Activated T-helper 1 cell treated with Interleukin-2 at 50 U/mL for 16 hours (primary cell): Measurements from ENCODE around the gene USF2.
"Not testable (repeated sequence)": the region's sequence is repeated elsewhere in the genome, so short reads cannot be mapped to it uniquely, and the experiment has no call there.

Experiments
- DNase-seq: peaks from one replicate; pipeline ENCODE4 v3.0.0-alpha.2; 2020; ENCODE audit warnings: low read depth

USF2 gene

GRCh38 chr19:35285465-35285864 is 16.7 kb downstream of the USF2 start:
- DNase-seq = not testable (repeated sequence)

DNA sequence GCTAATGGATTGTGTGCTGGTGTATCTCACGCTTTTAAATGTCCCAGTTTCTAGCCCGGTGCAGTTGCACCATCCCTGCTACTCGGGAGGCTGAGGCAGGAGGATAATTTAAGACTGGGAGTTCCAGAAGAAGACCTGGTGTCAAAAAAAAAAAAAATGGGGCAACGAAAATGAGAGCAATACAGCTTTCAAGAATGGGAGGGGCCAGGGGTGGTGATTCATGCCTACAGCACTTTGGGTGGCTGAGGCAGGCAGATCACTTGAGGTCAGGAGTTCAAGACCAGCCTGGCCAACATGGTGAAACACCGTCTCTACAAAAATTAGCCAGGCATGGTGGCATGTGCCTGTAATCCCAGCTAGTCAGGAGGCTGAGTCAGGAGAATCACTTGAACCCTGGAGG is 17.3 kb downstream of the USF2 start:
- not testable (repeated sequence) for DNase-seq

DNA sequence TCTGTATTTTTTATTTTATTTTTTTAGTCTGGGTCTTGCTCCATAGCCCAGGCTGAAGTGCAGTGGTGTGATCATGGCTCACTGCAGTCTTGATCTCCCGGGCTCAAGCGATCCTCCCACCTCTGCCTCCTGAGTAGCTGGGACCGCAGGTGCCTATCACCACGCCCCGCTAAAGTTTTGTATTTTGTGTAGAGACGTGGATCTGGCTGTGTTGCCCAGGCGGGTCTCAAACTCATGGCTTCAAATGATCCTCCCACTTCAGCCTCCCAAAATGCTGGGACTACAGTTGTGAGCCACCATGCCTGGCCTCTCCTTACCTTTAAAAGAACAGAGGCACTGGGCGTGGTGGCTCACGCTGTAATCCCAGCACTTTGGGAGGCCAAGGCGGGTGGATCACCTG is 19.0 kb downstream of the USF2 start:
- DNase-seq = no peak

DNA sequence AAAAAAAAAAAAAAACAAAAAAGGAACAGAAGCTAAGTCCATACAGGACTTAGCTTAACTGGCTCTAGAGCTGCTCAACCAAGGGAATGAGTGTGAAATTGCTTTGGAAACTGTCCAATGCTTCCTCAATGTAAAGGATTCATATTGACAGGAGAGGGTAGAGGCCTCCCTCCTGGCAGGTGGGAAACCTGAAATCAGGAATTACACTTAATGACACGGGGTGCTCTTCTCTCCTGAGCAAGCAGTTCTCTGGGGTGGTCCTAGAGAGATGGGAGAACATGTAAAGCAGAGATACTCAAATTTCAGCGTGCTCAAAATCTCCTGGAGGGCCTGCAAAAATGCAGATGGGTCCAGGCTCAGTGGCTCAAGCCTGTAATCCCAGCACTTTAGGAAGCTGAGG is 19.6 kb downstream of the USF2 start:
- DNase-seq = no peak

DNA sequence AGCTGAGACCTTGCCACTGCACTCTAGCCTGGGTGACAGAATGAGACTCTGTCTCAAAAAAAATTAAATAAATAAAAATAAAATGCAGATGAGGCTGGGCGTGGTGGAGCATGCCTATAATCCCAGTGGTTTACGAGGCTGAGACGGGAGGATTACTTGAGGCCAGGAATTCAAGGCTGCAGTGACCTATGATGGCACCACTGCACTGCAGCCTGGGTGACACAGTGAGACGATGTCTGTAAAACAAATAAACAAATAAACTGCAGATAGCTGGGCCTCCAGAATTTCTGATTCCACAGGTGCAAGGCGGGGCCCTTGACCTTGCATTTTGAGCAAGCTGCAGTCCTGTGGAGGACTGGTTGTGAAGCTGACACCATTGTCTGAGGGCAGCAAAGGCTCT is 20.1 kb downstream of the USF2 start:
- DNase-seq = no peak

DNA sequence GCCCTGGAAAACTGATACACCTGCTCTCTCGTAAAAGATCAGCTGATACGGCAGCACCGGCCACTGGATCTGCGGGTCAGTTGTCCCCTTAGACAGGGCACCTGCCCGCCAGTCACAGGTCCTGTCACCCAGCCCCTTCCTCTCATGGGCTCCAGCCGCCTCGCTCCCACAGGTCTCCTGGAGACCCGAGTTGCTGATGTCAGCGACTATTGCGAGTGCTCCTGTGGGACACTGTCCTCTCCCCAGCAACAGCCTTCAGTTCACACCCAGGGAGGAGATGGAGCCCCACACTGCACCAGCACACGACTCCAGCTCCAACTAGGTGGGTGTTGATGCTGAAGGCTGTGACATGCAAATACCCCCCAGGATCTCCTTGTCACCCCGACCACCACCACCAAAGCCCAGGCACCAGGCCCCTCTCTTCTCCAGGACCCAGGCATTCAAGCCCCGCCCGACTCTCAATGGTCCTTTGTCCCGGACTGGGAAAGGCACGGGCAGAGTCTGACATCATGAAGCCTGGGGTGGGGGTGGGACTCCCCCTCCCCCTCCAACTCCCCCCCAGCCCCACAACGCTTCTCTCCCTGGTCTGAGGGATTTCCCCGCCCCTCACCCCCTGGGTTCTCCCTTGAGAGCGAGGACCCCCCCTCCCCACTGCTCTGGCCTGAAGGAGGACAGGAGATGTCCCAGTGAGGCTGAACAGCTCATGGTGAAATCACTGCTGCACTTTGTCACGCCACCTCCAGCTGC is 21.8 kb downstream of the USF2 start:
- DNase-seq = no peak

- DNase-seq = no peak
Measured at GRCh38 chr19:35291259-35291658, 22.5 kb downstream of the USF2 start.

- DNase-seq = no peak
Measured at GRCh38 chr19:35291916-35292315, 23.2 kb downstream of the USF2 start, which contains the start of gene MAG. Gene MAG, plus strand, starts transcription at chr19:35292161. Its CDS starts 3,248 bp downstream, at chr19:35295409.

- no peak for DNase-seq
Measured at GRCh38 chr19:35292421-35293362, 23.9 kb downstream of the USF2 start.

DNA sequence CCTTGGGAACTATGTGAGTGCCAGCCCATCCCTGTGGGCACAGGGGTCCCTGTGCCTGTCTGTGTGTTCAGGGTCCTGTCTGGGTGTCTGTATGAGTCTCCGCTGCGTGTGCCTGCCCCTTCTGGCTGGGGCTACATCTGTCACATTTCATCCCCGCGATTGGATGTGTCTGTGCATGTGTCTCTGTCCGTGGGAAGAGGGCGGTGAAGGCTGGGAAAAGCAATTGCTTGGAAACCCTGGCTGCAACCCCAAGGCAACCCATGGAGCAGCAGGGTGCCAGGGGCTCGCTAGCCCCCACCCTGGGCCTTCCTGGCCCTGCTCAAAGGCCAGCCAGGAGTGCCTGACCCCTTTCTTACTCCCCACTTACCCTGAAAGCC is 24.6 kb downstream of the USF2 start:
- DNase-seq = no peak

DNA sequence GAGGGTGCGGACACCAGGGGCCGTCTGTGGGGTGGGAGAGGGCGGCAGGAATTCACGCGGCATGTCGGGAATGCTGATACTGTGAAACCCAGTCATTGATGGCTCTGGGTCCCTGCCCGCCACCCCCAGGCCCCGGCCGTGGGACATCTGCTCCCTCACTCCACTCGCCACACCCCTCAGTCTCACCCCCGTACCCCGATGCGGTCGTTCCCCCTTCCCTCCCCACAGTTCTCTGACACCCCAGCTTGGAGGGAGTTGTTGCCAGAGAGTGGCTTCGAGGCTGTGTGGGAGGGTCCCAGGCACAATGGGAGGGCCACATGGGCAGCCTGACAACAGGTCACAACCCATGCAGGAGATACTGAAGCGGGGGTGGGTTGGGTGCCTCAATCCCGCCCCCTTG is 25.0 kb downstream of the USF2 start:
- no peak for DNase-seq

GRCh38 chr19:35294328-35294727 is 25.6 kb downstream of the USF2 start:
- no peak for DNase-seq

DNA sequence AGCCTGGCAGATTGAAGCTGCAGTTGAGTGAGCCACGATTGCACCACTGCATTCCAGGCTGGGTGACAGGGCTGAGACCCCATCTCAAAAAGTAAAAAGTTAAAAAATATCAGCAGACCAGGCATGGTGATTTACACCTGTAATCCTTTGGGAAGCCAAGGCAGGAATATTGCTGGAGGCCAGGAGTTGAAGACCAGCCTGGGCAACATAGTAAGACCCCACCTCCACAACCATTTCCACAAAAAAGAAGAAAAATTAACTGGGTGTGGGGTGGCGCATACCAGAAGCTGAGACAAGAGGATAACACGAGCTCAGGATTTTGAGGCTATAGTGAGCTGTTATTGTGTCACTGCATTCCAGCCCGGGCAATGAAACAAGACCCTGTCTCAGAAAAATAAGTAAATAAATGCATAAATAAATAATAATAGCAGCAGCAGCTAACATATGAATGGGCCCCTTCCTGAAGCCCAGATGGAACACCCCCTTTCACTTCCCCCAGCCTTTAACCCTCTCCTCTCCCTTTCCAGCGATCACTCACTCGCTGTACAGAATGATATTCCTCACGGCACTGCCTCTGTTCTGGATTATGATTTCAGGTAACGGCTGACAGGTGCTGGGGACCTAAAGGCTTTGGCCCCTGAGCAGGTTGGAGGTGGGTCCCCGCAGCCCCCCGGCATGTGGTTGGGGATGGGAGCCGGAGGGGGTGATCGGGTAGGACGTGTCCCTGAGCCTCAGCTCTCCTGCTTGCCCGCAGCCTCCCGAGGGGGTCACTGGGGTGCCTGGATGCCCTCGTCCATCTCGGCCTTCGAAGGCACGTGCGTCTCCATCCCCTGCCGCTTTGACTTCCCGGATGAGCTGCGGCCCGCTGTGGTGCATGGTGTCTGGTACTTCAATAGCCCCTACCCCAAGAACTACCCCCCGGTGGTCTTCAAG is 26.4 kb downstream of the USF2 start:
- no peak for DNase-seq

GRCh38 chr19:35295792-35296462 is 27.2 kb downstream of the USF2 start:
- peak; percentile 17 for DNase-seq

- no peak for DNase-seq
Measured at GRCh38 chr19:35296644-35297514, 28.1 kb downstream of the USF2 start.

DNA sequence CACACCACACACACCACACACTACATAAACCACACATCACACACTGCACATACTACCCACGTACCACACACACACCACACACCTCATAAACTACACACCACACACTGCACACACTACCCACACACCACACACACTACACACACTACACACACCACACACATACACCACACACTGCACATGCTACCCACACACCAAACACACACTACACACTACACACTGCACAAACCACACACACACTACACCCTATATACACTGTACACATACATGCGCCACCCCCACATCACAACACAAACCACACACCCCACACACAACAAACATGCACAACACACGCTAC is 28.7 kb downstream of the USF2 start:
- DNase-seq = no peak

- DNase-seq = no peak
Measured at GRCh38 chr19:35297922-35298321, 29.2 kb downstream of the USF2 start.

DNA sequence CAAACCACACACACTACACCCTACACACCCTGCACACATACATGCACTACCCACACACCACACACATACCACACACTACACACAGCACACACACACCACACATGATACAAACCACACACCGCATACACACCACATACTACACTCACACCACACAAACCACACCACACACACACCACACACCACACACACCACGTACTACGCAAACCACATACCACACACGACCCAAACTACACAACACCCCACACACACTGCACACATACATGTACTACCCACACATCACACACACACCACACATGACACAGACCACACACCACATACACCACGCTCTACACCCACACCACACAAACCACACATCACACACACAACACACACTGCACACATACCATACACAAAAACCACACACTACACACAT is 29.8 kb downstream of the USF2 start:
- no peak for DNase-seq

- DNase-seq = no peak
Measured at GRCh38 chr19:35299523-35300338, 31.0 kb downstream of the USF2 start.

DNA sequence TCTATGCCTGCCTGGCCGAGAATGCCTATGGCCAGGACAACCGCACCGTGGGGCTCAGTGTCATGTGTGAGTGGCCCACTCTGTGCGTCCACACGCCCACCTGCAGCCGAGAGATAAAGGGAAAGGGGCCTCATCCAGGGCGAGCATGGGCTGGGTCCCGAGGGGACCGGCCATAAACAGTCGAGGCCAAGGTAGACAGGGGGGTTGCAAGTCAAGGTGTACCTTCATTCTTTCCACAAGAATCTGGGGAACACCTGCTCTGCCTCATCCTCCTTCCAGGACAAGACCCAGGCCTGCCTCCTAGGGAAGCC is 31.5 kb downstream of the USF2 start:
- no peak for DNase-seq
